C1 segment of cervical spinal cord (tissue), 14 donors: Measurements from ENCODE around the gene GRIA1.

Experiments
- DNase-seq, 14 donors: peaks; one replicate each; lab custom pipeline; 2025; lab: John Stamatoyannopoulos, UW

Gene GRIA1

GRCh38 chr5:153777681-153778581 lies 287.5 kb downstream of the GRIA1 start:
- DNase-seq, result no peak

GRCh38 chr5:153779836-153780235 lies 289.4 kb downstream of the GRIA1 start:
- no peak for DNase-seq

- DNase-seq, result no peak
Measured at GRCh38 chr5:153780876-153781705, 290.6 kb downstream of the GRIA1 start.

- no peak for DNase-seq
Measured at GRCh38 chr5:153782589-153783361, 292.3 kb downstream of the GRIA1 start.

GRCh38 chr5:153783362-153783658 lies 292.8 kb downstream of the GRIA1 start:
- no peak for DNase-seq

- DNase-seq, result no peak
Measured at GRCh38 chr5:153784277-153784676, 293.8 kb downstream of the GRIA1 start.

- no peak for DNase-seq
Measured at GRCh38 chr5:153791339-153791738, 300.9 kb downstream of the GRIA1 start.

- DNase-seq, result no peak
Measured at GRCh38 chr5:153792305-153792704, 301.8 kb downstream of the GRIA1 start.

GRCh38 chr5:153793699-153794098 lies 303.2 kb downstream of the GRIA1 start:
- DNase-seq, result no peak

GRCh38 chr5:153794327-153794726 lies 303.9 kb downstream of the GRIA1 start:
- no peak for DNase-seq

GRCh38 chr5:153796527-153796926 lies 306.1 kb downstream of the GRIA1 start:
- no peak for DNase-seq

GRCh38 chr5:153797484-153797883 lies 307.0 kb downstream of the GRIA1 start:
- no peak for DNase-seq

- DNase-seq, result no peak
Measured at GRCh38 chr5:153798830-153799229, 308.4 kb downstream of the GRIA1 start.

- no peak for DNase-seq
Measured at GRCh38 chr5:153799466-153799865, 309.0 kb downstream of the GRIA1 start.

GRCh38 chr5:153802050-153802821 lies 311.8 kb downstream of the GRIA1 start:
- DNase-seq, result no peak

GRCh38 chr5:153807801-153808200 lies 317.3 kb downstream of the GRIA1 start:
- no peak for DNase-seq

GRCh38 chr5:153809166-153809565 lies 318.7 kb downstream of the GRIA1 start:
- no peak for DNase-seq

GRCh38 chr5:153813901-153814300 lies 323.4 kb downstream of the GRIA1 start:
- DNase-seq, result no peak

GRCh38 chr5:153816870-153817269 lies 326.4 kb downstream of the GRIA1 start:
- DNase-seq, result no peak

GRCh38 chr5:153818626-153819025 lies 328.2 kb downstream of the GRIA1 start:
- DNase-seq, result no peak

- no peak for DNase-seq
Measured at GRCh38 chr5:153823036-153823435, 332.6 kb downstream of the GRIA1 start.
